Esophagus (tissue), 2 donors: Measurements from ENCODE around the gene ABCA5. TPM values are rescaled to one million over a fixed set of nuclear protein-coding genes. Genes with fewer than 3 reads are reported as not detected.
"Not testable (repeated sequence)": the region's sequence is repeated elsewhere in the genome, so short reads cannot be mapped to it uniquely, and the experiment has no call there.

Experiments used
- H3K27ac ChIP-seq, 2 donors: one replicate each; pipeline ENCODE4 v1.5.1; 2013; ENCODE audit warnings: low read depth in 2 of 2, mild to moderate bottlenecking in 2 of 2, inconsistent platforms in 1 of 2, low read length in 1 of 2, moderate library complexity in 1 of 2
- H3K27me3 ChIP-seq, 2 donors: one replicate each; pipeline ENCODE4 v1.6.1; 2013; ENCODE audit warnings: low read length in 2 of 2, control low read depth in 1 of 2, mild to moderate bottlenecking in 1 of 2; ENCODE audit not compliant: insufficient read depth in 2 of 2, control insufficient read depth in 1 of 2
- H3K36me3 ChIP-seq, 2 donors: one replicate each; pipeline ENCODE4 v1.6.1; 2013; ENCODE audit warnings: low read length in 1 of 2; ENCODE audit not compliant: control insufficient read depth in 2 of 2, insufficient read depth in 2 of 2
- H3K4me1 ChIP-seq, 2 donors: one replicate each; pipeline ENCODE4 v1.6.1; 2013; ENCODE audit warnings: low read length in 1 of 2; ENCODE audit not compliant: control insufficient read depth in 2 of 2, insufficient read depth in 2 of 2
- H3K4me3 ChIP-seq, 2 donors: one replicate each; pipeline ENCODE4 v1.5.1; 2013; ENCODE audit warnings: low read length in 2 of 2, mild to moderate bottlenecking in 2 of 2, low read depth in 1 of 2, moderate library complexity in 1 of 2
- H3K9me3 ChIP-seq, 2 donors: one replicate each; pipeline ENCODE4 v1.6.1; 2013; ENCODE audit warnings: mild to moderate bottlenecking in 2 of 2, low read depth in 1 of 2, low read length in 1 of 2, moderate library complexity in 1 of 2; ENCODE audit not compliant: control insufficient read depth in 2 of 2, insufficient read depth in 1 of 2
- WGBS, 2 donors: extraction: QIAGEN DNeasy Blood & Tissue Kit; methylation state at CpG; one replicate each; pipeline ENCODE4 v1.1.7; 2013; 5-methylcytosine and 5-hydroxymethylcytosine counted together
- polyA plus RNA-seq, 2 donors: library from polyadenylated mRNA; stranded (reverse); fragments of 200-250 nt; gene quantifications; one replicate each; pipeline ENCODE4 v1.2.3, GENCODE V29; 2013
- donor health status: healthy with polysubstance abuse.
- donor health status: Bipolar disorder and iron deficiency.

ABCA5 gene
- polyA plus RNA-seq, 2 donors, result 11.5 to 39.4 TPM

- not testable (repeated sequence) for H3K36me3 ChIP-seq, H3K27me3 ChIP-seq, H3K4me3 ChIP-seq, H3K9me3 ChIP-seq, H3K27ac ChIP-seq, H3K4me1 ChIP-seq
- 97% methylated on average over 33 to 40 of the region's 40 CpGs for WGBS, 2 donors
Measured at GRCh38 chr17:69196105-69196653, 130.8 kb downstream of the ABCA5 start.

Other genes with a start within 250 kb of the ABCA5 start
- 1 to 10 TPM; 2.9 to 4.1 TPM for gene ABCA6, start 185.2 kb downstream of the ABCA5 start, polyA plus RNA-seq
- 1 to 10 TPM; 2.5 to 5.4 TPM for gene ABCA10, start 98.3 kb downstream of the ABCA5 start, polyA plus RNA-seq
- gene MAP2K6, start 87.6 kb upstream of the ABCA5 start, polyA plus RNA-seq, result 1 to 10 TPM; 2.6 to 3.6 TPM